HepG2 (cell line): ENCODE results near the gene UBL5. TPM values are rescaled to one million over a fixed set of nuclear protein-coding genes. Genes with fewer than 3 reads are reported as not detected.

ENCODE experiments used
- BORCS8-MEF2B ChIP-seq: sonication (generic); formaldehyde crosslinking; IDR thresholded peaks from 2 replicates; pipeline ENCODE4 v1.8.0; 2022; ENCODE audit warnings: mild to moderate bottlenecking, missing genetic modification reagents
- ELF1 ChIP-seq: sonication (generic); formaldehyde crosslinking; IDR thresholded peaks from 2 replicates; pipeline ENCODE4 v1.4.0; 2020; ENCODE audit warnings: missing genetic modification reagents
- HNF4A ChIP-seq: sonication (generic); formaldehyde crosslinking; IDR thresholded peaks from 2 replicates; pipeline ENCODE4 v1.4.0; 2020; ENCODE audit warnings: missing genetic modification reagents
- KLF12 ChIP-seq: sonication (generic); formaldehyde crosslinking; IDR thresholded peaks from 2 replicates; pipeline ENCODE4 v1.4.0; 2020; ENCODE audit warnings: missing genetic modification reagents, borderline replicate concordance
- MBNL3 ChIP-seq: fragments of 250-450 bp; sonication (Bioruptor Pico); conservative IDR thresholded peaks from 2 replicates; pipeline ENCODE4 v1.8.0; 2022; ENCODE audit warnings: mild to moderate bottlenecking, inconsistent platforms
- NBN ChIP-seq: fragments of 450-650 bp; conservative IDR thresholded peaks from 2 replicates; pipeline ENCODE4 v1.6.1; 2017
- NFRKB ChIP-seq: fragments of 450-650 bp; IDR thresholded peaks from 2 replicates; pipeline ENCODE4 v1.6.1; 2017
- NFYC ChIP-seq: IDR thresholded peaks from 2 replicates; pipeline ENCODE4 v1.6.1; 2016; ENCODE audit warnings: missing genetic modification reagents, missing compliant biosample characterization
- RXRB ChIP-seq: IDR thresholded peaks from 2 replicates; pipeline ENCODE4 v1.6.1; 2016; ENCODE audit warnings: borderline replicate concordance, missing genetic modification reagents, missing compliant biosample characterization
- SNAI1 ChIP-seq: sonication (generic); formaldehyde crosslinking; IDR thresholded peaks from 2 replicates; pipeline ENCODE4 v1.5.0; 2020; ENCODE audit warnings: mild to moderate bottlenecking, missing genetic modification reagents, borderline replicate concordance
- STAG1 ChIP-seq: sonication (generic); formaldehyde crosslinking; IDR thresholded peaks from 2 replicates; pipeline ENCODE4 v1.4.0; 2020; ENCODE audit warnings: missing genetic modification reagents
- ZBTB4 ChIP-seq: sonication (generic); formaldehyde crosslinking; IDR thresholded peaks from 2 replicates; pipeline ENCODE4 v1.4.0; 2020; ENCODE audit warnings: missing genetic modification reagents, mild to moderate bottlenecking, borderline replicate concordance
- ZNF138 ChIP-seq: sonication (generic); formaldehyde crosslinking; IDR thresholded peaks from 2 replicates; pipeline ENCODE4 v1.5.0; 2020; ENCODE audit warnings: mild to moderate bottlenecking, low read depth, missing genetic modification reagents
- ZNF256 ChIP-seq: sonication (generic); formaldehyde crosslinking; conservative IDR thresholded peaks from 2 replicates; pipeline ENCODE4 v1.4.0; 2020; ENCODE audit warnings: missing genetic modification reagents
- ZNF30 ChIP-seq: sonication (generic); formaldehyde crosslinking; IDR thresholded peaks from 2 replicates; pipeline ENCODE4 v1.5.0; 2020; ENCODE audit warnings: mild to moderate bottlenecking, missing genetic modification reagents
- ZNF326 ChIP-seq: sonication (generic); formaldehyde crosslinking; IDR thresholded peaks from 2 replicates; pipeline ENCODE4 v1.4.0; 2020; ENCODE audit warnings: missing genetic modification reagents, borderline replicate concordance
- ZNF510 ChIP-seq: sonication (generic); formaldehyde crosslinking; IDR thresholded peaks from 2 replicates; pipeline ENCODE4 v1.4.0; 2020; ENCODE audit warnings: low read depth, mild to moderate bottlenecking, missing genetic modification reagents
- ZNF572 ChIP-seq: sonication (generic); formaldehyde crosslinking; IDR thresholded peaks from 2 replicates; pipeline ENCODE4 v1.5.1; 2020; ENCODE audit warnings: mild to moderate bottlenecking, missing genetic modification reagents
- ZNF652 ChIP-seq: IDR thresholded peaks from 2 replicates; pipeline ENCODE4 v1.6.1; 2016; ENCODE audit warnings: low read depth, borderline replicate concordance
- ZNF788 ChIP-seq: sonication (generic); formaldehyde crosslinking; IDR thresholded peaks from 2 replicates; pipeline ENCODE4 v1.5.0; 2020; ENCODE audit warnings: mild to moderate bottlenecking, missing genetic modification reagents, borderline replicate concordance
- polyA plus RNA-seq, 8 experiments: library from polyadenylated mRNA; depleted of rRNA in 3 of 8; stranded (reverse) in 7 of 8; unstranded in 1 of 8; fragments of >200 nt; fragmentation: Illumina TruSeq in 4 of 8; extraction: Trizol in 4 of 8; gene quantifications; 2 replicates each; pipeline versions ENCODE4 v1.2.1 to v1.2.3, GENCODE V29; 2011 to 2016; ENCODE audit warnings: low read depth in 4 of 8, missing spikeins in 1 of 8, mixed read lengths in 1 of 8; ENCODE audit not compliant: insufficient read depth in 1 of 8
- total RNA-seq, 5 experiments: library from RNA; depleted of rRNA; stranded (reverse); fragments of >200 nt; fragmentation: Illumina TruSeq; extraction: Trizol; gene quantifications; 2 replicates each; pipeline ENCODE4 v1.2.3, GENCODE V29; 2016; ENCODE audit warnings: low read depth in 1 of 5
- TF ChIP-seq, protein P1 (sequence below): IDR thresholded peaks from 2 replicates; pipeline ENCODE4 v1.6.1; 2016; ENCODE audit warnings: low read depth, missing genetic modification reagents, missing compliant biosample characterization

UBL5 gene
- total and polyA plus RNA-seq, 2 of the 13 experiments (the other 11 are each of a cell fraction or from before 2014, with no cell fraction given), result 373 to 487 TPM

- no peak for TF ChIP-seq ZNF138 (CRISPR knock-in tag)
- no peak for TF ChIP-seq NBN
- TF ChIP-seq NFYC, result peak; percentile 24; the same call in 1 of the 2 replicates
- no peak; the same call in 1 of the 2 replicates for TF ChIP-seq ZNF256 (CRISPR knock-in tag)
- no peak for TF ChIP-seq MBNL3 (CRISPR knock-in tag)
- TF ChIP-seq ZNF652 (CRISPR knock-in tag), result no peak
- peak; percentile 56; the same call in 1 of the 2 replicates for TF ChIP-seq ZNF510 (CRISPR knock-in tag)
- TF ChIP-seq NFRKB, result no peak
- TF ChIP-seq ELF1 (CRISPR knock-in tag), result peak; percentile 90
- peak; percentile 5; the same call in 1 of the 2 replicates for TF ChIP-seq KLF12 (CRISPR knock-in tag)
- peak; percentile 17 for TF ChIP-seq HNF4A (CRISPR knock-in tag)
- peak; percentile 74; the same call in 1 of the 2 replicates for TF ChIP-seq ZNF788 (CRISPR knock-in tag)
- TF ChIP-seq, protein P1, sequence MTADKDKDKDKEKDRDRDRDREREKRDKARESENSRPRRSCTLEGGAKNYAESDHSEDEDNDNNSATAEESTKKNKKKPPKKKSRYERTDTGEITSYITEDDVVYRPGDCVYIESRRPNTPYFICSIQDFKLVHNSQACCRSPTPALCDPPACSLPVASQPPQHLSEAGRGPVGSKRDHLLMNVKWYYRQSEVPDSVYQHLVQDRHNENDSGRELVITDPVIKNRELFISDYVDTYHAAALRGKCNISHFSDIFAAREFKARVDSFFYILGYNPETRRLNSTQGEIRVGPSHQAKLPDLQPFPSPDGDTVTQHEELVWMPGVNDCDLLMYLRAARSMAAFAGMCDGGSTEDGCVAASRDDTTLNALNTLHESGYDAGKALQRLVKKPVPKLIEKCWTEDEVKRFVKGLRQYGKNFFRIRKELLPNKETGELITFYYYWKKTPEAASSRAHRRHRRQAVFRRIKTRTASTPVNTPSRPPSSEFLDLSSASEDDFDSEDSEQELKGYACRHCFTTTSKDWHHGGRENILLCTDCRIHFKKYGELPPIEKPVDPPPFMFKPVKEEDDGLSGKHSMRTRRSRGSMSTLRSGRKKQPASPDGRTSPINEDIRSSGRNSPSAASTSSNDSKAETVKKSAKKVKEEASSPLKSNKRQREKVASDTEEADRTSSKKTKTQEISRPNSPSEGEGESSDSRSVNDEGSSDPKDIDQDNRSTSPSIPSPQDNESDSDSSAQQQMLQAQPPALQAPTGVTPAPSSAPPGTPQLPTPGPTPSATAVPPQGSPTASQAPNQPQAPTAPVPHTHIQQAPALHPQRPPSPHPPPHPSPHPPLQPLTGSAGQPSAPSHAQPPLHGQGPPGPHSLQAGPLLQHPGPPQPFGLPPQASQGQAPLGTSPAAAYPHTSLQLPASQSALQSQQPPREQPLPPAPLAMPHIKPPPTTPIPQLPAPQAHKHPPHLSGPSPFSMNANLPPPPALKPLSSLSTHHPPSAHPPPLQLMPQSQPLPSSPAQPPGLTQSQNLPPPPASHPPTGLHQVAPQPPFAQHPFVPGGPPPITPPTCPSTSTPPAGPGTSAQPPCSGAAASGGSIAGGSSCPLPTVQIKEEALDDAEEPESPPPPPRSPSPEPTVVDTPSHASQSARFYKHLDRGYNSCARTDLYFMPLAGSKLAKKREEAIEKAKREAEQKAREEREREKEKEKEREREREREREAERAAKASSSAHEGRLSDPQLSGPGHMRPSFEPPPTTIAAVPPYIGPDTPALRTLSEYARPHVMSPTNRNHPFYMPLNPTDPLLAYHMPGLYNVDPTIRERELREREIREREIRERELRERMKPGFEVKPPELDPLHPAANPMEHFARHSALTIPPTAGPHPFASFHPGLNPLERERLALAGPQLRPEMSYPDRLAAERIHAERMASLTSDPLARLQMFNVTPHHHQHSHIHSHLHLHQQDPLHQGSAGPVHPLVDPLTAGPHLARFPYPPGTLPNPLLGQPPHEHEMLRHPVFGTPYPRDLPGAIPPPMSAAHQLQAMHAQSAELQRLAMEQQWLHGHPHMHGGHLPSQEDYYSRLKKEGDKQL (CRISPR knock-in tag), result 0 out of 2 replicates have a peak, but pooled peaks have one; percentile 8
- TF ChIP-seq ZBTB4 (CRISPR knock-in tag), result 0 out of 2 replicates have a peak, but pooled peaks have one; percentile 61
- no peak for TF ChIP-seq ZNF30
- TF ChIP-seq STAG1 (CRISPR knock-in tag), result no peak
- no peak for TF ChIP-seq SNAI1
- TF ChIP-seq ZNF572 (CRISPR knock-in tag), result peak; percentile 69; the same call in 1 of the 2 replicates
- TF ChIP-seq RXRB (CRISPR knock-in tag), result peak; percentile 67; the same call in 1 of the 2 replicates
- TF ChIP-seq BORCS8-MEF2B (CRISPR knock-in tag), result peak; percentile 68
- no peak for TF ChIP-seq ZNF326 (CRISPR knock-in tag)
Observed at GRCh38 chr19:9818734-9819595, 8.8 kb upstream of the UBL5 start, which contains the start of gene FBXL12 (continued).
